ENCODE data around the gene CEACAM16.

Gene CEACAM16

GRCh38 chr19:44732235-44733014, 33.5 kb downstream of the CEACAM16 start:
- no peak for DNase-seq (ENCODE audit: extremely low spot score)
- no peak for TF ChIP-seq FOXM1 (IDR thresholded peaks at IDR 0.05; ENCODE audit: borderline replicate concordance)
- no peak for TF ChIP-seq CTBP1 (IDR thresholded peaks at IDR 0.05; ENCODE audit: borderline replicate concordance)
- TF ChIP-seq HDGF (IDR thresholded peaks at IDR 0.05; ENCODE audit: borderline replicate concordance) = no peak
- TF ChIP-seq SUZ12 (IDR thresholded peaks at IDR 0.05) = no peak
- no peak for TF ChIP-seq SP1 (IDR thresholded peaks at IDR 0.05)
- TF ChIP-seq, protein P1, sequence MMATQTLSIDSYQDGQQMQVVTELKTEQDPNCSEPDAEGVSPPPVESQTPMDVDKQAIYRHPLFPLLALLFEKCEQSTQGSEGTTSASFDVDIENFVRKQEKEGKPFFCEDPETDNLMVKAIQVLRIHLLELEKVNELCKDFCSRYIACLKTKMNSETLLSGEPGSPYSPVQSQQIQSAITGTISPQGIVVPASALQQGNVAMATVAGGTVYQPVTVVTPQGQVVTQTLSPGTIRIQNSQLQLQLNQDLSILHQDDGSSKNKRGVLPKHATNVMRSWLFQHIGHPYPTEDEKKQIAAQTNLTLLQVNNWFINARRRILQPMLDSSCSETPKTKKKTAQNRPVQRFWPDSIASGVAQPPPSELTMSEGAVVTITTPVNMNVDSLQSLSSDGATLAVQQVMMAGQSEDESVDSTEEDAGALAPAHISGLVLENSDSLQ (IDR thresholded peaks at IDR 0.05) = no peak
- TF ChIP-seq FOXA1 (IDR thresholded peaks at IDR 0.05) = no peak
- no peak for TF ChIP-seq TARDBP (IDR thresholded peaks at IDR 0.05)
- no peak for TF ChIP-seq ZNF384 (IDR thresholded peaks at IDR 0.05)
- no peak for TF ChIP-seq L3MBTL2 (conservative IDR thresholded peaks at IDR 0.05)
- no peak for TF ChIP-seq ELF4 (IDR thresholded peaks at IDR 0.05)
- no peak for TF ChIP-seq ARNT (IDR thresholded peaks at IDR 0.05)
- TF ChIP-seq LEF1 (IDR thresholded peaks at IDR 0.05; ENCODE audit: borderline replicate concordance) = no peak
- no peak for TF ChIP-seq NFRKB (IDR thresholded peaks at IDR 0.05)
- no peak for TF ChIP-seq FOXK2 (IDR thresholded peaks at IDR 0.05)
- CTCF ChIA-PET = interaction anchor here (1.4 kb wide), 1 partner anchor 9 kb away, joined by 4 read pairs; no protein-coding TSS in a partner anchor
- POLR2A ChIA-PET = no interaction called here

DNA sequence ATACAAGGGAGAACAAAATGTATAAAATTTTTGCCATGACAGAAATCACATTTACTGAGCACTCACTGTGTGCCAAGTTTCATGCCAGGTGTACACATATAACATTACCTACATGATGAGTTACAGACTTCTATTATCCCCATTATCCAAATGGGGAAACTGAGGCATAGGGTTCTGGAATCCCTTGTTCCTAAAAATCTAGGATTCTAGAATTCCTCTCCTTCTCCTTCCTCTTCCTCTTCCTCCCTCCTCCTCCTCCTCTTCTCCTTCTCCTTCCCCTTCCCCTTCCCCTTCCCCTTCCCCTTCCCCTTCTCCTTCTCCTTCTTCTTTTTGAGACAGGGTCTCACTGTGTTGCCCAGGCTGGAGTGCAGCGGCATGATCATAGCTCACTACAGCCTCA, 35.4 kb downstream of the CEACAM16 start:
- CTCF ChIA-PET = no interaction called here
- POLR2A ChIA-PET = no interaction called here
- TF ChIP-seq HDGF (IDR thresholded peaks at IDR 0.05; ENCODE audit: borderline replicate concordance) = no peak
- TF ChIP-seq ARNT (IDR thresholded peaks at IDR 0.05) = no peak
- TF ChIP-seq FOXA1 (IDR thresholded peaks at IDR 0.05) = no peak
- TF ChIP-seq SUZ12 (IDR thresholded peaks at IDR 0.05) = no peak
- TF ChIP-seq FOXK2 (IDR thresholded peaks at IDR 0.05) = no peak
- TF ChIP-seq CTBP1 (IDR thresholded peaks at IDR 0.05; ENCODE audit: borderline replicate concordance) = no peak
- no peak for TF ChIP-seq ZNF384 (IDR thresholded peaks at IDR 0.05)
- no peak for TF ChIP-seq ELF4 (IDR thresholded peaks at IDR 0.05)
- TF ChIP-seq, protein P1 (IDR thresholded peaks at IDR 0.05) = no peak
- TF ChIP-seq SP1 (IDR thresholded peaks at IDR 0.05) = no peak
- no peak for TF ChIP-seq BHLHE40 (IDR thresholded peaks at IDR 0.05; ENCODE audit: borderline replicate concordance)
- no peak for TF ChIP-seq NFRKB (IDR thresholded peaks at IDR 0.05)
- TF ChIP-seq L3MBTL2 (conservative IDR thresholded peaks at IDR 0.05) = no peak
- no peak for TF ChIP-seq TARDBP (IDR thresholded peaks at IDR 0.05)
- no peak for TF ChIP-seq FOXM1 (IDR thresholded peaks at IDR 0.05; ENCODE audit: borderline replicate concordance)
- no peak for TF ChIP-seq LEF1 (IDR thresholded peaks at IDR 0.05; ENCODE audit: borderline replicate concordance)
- DNase-seq (ENCODE audit: extremely low spot score) = no peak

GRCh38 chr19:44735011-44735410, 36.1 kb downstream of the CEACAM16 start:
- ChIA-PET CTCF (no interaction called here), POLR2A (no interaction called here)
- no peak for TF ChIP-seq ARNT (IDR thresholded peaks at IDR 0.05)
- no peak for TF ChIP-seq ZNF384 (IDR thresholded peaks at IDR 0.05)
- TF ChIP-seq, protein P1 (IDR thresholded peaks at IDR 0.05) = no peak
- no peak for TF ChIP-seq CTBP1 (IDR thresholded peaks at IDR 0.05; ENCODE audit: borderline replicate concordance)
- TF ChIP-seq SUZ12 (IDR thresholded peaks at IDR 0.05) = no peak
- TF ChIP-seq FOXM1 (IDR thresholded peaks at IDR 0.05; ENCODE audit: borderline replicate concordance) = no peak
- no peak for TF ChIP-seq BHLHE40 (IDR thresholded peaks at IDR 0.05; ENCODE audit: borderline replicate concordance)
- TF ChIP-seq SP1 (IDR thresholded peaks at IDR 0.05) = no peak
- no peak for DNase-seq (ENCODE audit: extremely low spot score)

- ChIA-PET CTCF (interaction anchor here (0.6 kb wide), 1 partner anchor 108 kb away, joined by 5 read pairs; the partner anchor contains the start of gene NECTIN2), POLR2A (no interaction called here)
- DNase-seq (ENCODE audit: extremely low spot score) = no peak
- TF ChIP-seq ELF4 (IDR thresholded peaks at IDR 0.05) = no peak
- TF ChIP-seq HDGF (IDR thresholded peaks at IDR 0.05; ENCODE audit: borderline replicate concordance) = no peak
- TF ChIP-seq NFRKB (IDR thresholded peaks at IDR 0.05) = no peak
- TF ChIP-seq LEF1 (IDR thresholded peaks at IDR 0.05; ENCODE audit: borderline replicate concordance) = no peak
- no peak for TF ChIP-seq SP1 (IDR thresholded peaks at IDR 0.05)
- no peak for TF ChIP-seq FOXK2 (IDR thresholded peaks at IDR 0.05)
- TF ChIP-seq, protein P1 (IDR thresholded peaks at IDR 0.05) = no peak
- TF ChIP-seq SUZ12 (IDR thresholded peaks at IDR 0.05) = no peak
- no peak for TF ChIP-seq CTBP1 (IDR thresholded peaks at IDR 0.05; ENCODE audit: borderline replicate concordance)
- TF ChIP-seq L3MBTL2 (conservative IDR thresholded peaks at IDR 0.05) = no peak
- TF ChIP-seq FOXA1 (IDR thresholded peaks at IDR 0.05) = no peak
- no peak for TF ChIP-seq BHLHE40 (IDR thresholded peaks at IDR 0.05; ENCODE audit: borderline replicate concordance)
- no peak for TF ChIP-seq TARDBP (IDR thresholded peaks at IDR 0.05)
- TF ChIP-seq ZNF384 (IDR thresholded peaks at IDR 0.05) = no peak
- no peak for TF ChIP-seq ARNT (IDR thresholded peaks at IDR 0.05)
- no peak for TF ChIP-seq FOXM1 (IDR thresholded peaks at IDR 0.05; ENCODE audit: borderline replicate concordance)
Observed at GRCh38 chr19:44737238-44738071, 38.5 kb downstream of the CEACAM16 start.

All from HEK293T (cell line).